PC-3 (cell line): ENCODE results near the gene GPR84.

Experiments
- EZH2 ChIP-seq: fragments of 300-600 bp; sonication (generic); IDR thresholded peaks from one replicate; pipeline ENCODE4 v1.6.1; 2017; ENCODE audit warnings: antibody characterized with exemption, mild to moderate bottlenecking, low read length; ENCODE audit not compliant: unreplicated experiment
- EZH2phosphoT487 ChIP-seq: fragments of 300-600 bp; sonication (generic); IDR thresholded peaks from 2 replicates; pipeline ENCODE4 v1.6.1; 2018; ENCODE audit warnings: mild to moderate bottlenecking, antibody characterized with exemption, low read length, borderline replicate concordance
- TF ChIP-seq, protein P1 (sequence below): fragments of 300-600 bp; sonication (generic); conservative IDR thresholded peaks from 2 replicates; pipeline ENCODE4 v1.5.1; 2017; ENCODE audit warnings: antibody characterized with exemption, low read depth, mild to moderate bottlenecking, low read length

DNA sequence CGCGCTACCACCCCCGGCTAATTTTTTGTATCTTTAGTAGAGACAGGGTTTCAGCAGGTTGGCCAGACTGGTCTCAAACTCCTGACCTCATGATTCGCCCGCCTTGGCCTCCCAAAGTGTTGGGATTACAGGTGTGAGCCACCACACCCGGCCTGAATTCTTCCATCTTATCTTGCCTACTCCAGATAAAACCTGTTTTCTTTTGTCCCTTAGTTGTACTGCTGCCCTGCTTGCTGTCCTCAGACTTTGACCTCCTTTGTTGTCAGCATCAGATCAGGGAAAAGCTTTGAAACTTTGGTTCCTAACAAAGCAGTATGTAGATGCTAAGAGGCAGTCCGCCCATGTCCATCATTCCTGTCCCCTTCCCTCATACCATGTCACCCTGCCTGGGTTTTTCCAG is 23.4 kb downstream of the GPR84 start:
- TF ChIP-seq, protein P1, sequence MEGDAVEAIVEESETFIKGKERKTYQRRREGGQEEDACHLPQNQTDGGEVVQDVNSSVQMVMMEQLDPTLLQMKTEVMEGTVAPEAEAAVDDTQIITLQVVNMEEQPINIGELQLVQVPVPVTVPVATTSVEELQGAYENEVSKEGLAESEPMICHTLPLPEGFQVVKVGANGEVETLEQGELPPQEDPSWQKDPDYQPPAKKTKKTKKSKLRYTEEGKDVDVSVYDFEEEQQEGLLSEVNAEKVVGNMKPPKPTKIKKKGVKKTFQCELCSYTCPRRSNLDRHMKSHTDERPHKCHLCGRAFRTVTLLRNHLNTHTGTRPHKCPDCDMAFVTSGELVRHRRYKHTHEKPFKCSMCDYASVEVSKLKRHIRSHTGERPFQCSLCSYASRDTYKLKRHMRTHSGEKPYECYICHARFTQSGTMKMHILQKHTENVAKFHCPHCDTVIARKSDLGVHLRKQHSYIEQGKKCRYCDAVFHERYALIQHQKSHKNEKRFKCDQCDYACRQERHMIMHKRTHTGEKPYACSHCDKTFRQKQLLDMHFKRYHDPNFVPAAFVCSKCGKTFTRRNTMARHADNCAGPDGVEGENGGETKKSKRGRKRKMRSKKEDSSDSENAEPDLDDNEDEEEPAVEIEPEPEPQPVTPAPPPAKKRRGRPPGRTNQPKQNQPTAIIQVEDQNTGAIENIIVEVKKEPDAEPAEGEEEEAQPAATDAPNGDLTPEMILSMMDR: no peak
- TF ChIP-seq EZH2: no peak
- no peak for TF ChIP-seq EZH2phosphoT487
